Measurements from ENCODE around the gene WDR20.
"Not testable (repeated sequence)": the region's sequence is repeated elsewhere in the genome, so short reads cannot be mapped to it uniquely, and the experiment has no call there.

Gene WDR20

GRCh38 chr14:102164241-102164641, 24.5 kb downstream of the WDR20 start:
- Histone ChIP-seq H3K4me1 (ENCODE audit: low read depth, poor library complexity, severe bottlenecking) (no peaks in the 10 kb centered on the region), H4K20me1 (ENCODE audit: insufficient read depth) (no peaks in the 10 kb centered on the region), H3K9ac (no peak overlapping the region), H3K4me2 (no peak overlapping the region), H3K4me3 (IDR thresholded peaks at IDR 0.05; ENCODE audit: insufficient read depth, low read depth, low read length) (no peak overlapping the region), H3K36me3 (ENCODE audit: insufficient read depth) (no peaks in the 10 kb centered on the region), H2AFZ (ENCODE audit: low read depth) (no peak overlapping the region), H3K27ac (no peak overlapping the region), H3K27me3 (ENCODE audit: insufficient read depth, low read depth) (no peaks in the 10 kb centered on the region), H3K79me2 (ENCODE audit: insufficient read depth, low read depth) (peaks cover 41% of the 10 kb centered on the region; the same call in 1 of the 2 replicates)
- TF ChIP-seq, protein P1, sequence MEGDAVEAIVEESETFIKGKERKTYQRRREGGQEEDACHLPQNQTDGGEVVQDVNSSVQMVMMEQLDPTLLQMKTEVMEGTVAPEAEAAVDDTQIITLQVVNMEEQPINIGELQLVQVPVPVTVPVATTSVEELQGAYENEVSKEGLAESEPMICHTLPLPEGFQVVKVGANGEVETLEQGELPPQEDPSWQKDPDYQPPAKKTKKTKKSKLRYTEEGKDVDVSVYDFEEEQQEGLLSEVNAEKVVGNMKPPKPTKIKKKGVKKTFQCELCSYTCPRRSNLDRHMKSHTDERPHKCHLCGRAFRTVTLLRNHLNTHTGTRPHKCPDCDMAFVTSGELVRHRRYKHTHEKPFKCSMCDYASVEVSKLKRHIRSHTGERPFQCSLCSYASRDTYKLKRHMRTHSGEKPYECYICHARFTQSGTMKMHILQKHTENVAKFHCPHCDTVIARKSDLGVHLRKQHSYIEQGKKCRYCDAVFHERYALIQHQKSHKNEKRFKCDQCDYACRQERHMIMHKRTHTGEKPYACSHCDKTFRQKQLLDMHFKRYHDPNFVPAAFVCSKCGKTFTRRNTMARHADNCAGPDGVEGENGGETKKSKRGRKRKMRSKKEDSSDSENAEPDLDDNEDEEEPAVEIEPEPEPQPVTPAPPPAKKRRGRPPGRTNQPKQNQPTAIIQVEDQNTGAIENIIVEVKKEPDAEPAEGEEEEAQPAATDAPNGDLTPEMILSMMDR (conservative IDR thresholded peaks at IDR 0.05; ENCODE audit: low read depth, low read length) = no peak

GRCh38 chr14:102164965-102165364, 25.3 kb downstream of the WDR20 start:
- Histone ChIP-seq H3K79me2 (ENCODE audit: insufficient read depth, low read depth) (peaks cover 45% of the 10 kb centered on the region; the same call in 1 of the 2 replicates), H3K4me1 (ENCODE audit: low read depth, poor library complexity, severe bottlenecking) (no peaks in the 10 kb centered on the region), H3K4me2 (no peak overlapping the region), H3K36me3 (ENCODE audit: insufficient read depth) (no peaks in the 10 kb centered on the region), H2AFZ (ENCODE audit: low read depth) (no peak overlapping the region), H3K27me3 (ENCODE audit: insufficient read depth, low read depth) (no peaks in the 10 kb centered on the region), H4K20me1 (ENCODE audit: insufficient read depth) (no peaks in the 10 kb centered on the region), H3K4me3 (IDR thresholded peaks at IDR 0.05; ENCODE audit: insufficient read depth, low read depth, low read length) (no peak overlapping the region), H3K9ac (no peak overlapping the region), H3K27ac (no peak overlapping the region)
- TF ChIP-seq, protein P1 (conservative IDR thresholded peaks at IDR 0.05; ENCODE audit: low read depth, low read length) = no peak

DNA sequence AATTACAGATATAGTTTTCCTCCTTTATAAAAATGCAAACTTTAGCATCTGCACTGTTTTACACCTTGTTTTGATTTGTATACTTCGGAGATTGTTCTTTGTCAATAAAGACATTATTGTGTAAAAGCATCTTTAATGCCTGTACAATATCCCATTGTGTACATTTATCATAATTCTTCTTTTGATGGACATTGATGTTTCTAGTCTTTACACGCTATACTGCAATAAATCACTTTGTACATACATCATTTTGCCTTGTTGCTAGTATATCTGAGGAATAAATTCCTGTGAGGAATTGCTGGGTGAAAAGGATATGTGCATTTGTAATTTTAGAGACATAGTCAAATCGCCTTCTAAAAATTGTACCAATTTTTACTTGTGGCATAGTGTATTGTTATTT, 30.4 kb downstream of the WDR20 start:
- Histone ChIP-seq H3K4me1 (ENCODE audit: low read depth, poor library complexity, severe bottlenecking) (no peaks in the 10 kb centered on the region), H3K27ac (no peak overlapping the region), H3K9ac (no peak overlapping the region), H2AFZ (ENCODE audit: low read depth) (no peak overlapping the region), H4K20me1 (ENCODE audit: insufficient read depth) (no peaks in the 10 kb centered on the region), H3K4me2 (no peak overlapping the region), H3K79me2 (ENCODE audit: insufficient read depth, low read depth) (peaks cover 36% of the 10 kb centered on the region), H3K4me3 (IDR thresholded peaks at IDR 0.05; ENCODE audit: insufficient read depth, low read depth, low read length) (no peak overlapping the region), H3K27me3 (ENCODE audit: insufficient read depth, low read depth) (no peaks in the 10 kb centered on the region), H3K36me3 (ENCODE audit: insufficient read depth) (no peaks in the 10 kb centered on the region)
- TF ChIP-seq, protein P1 (conservative IDR thresholded peaks at IDR 0.05; ENCODE audit: low read depth, low read length) = no peak

DNA sequence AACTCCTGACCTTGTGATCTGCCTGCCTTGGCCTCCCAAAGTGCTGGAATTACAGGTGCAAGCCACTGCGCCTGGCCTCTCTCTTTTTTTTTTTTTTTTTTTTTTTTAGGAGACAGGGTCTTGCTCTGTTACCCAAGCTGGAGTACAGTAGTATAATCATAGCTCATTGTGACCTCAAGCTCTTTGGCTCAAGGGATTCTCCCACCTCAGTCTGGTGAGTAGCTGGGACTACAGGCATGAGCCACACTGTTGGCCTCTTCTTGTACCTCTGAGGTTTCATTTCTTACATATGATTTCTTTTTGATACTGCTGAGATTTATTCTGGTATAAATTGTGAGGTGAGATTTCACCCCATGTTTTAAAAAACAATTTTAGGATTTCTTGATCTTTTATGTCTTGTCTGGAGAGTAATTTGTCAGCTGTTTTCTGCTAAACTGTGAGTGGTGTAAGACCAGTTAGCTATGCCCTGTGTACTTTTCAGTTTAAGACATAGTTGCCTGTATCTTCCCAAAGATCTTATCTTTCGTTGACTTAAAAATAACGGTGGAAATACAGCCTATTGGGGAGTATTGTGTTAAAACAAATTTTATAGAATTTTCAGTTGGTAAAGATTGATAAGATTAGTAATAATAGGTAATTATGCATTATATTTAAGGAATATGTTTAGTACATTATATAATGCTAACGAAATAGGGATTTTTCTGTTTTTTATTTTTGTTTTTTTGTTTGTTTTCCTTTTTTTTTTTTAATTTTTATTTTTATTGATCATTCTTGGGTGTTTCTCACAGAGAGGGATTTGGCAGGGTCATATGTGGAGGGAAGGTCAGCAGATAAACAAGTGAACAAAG, 31.7 kb downstream of the WDR20 start:
- H2AFZ ChIP-seq (ENCODE audit: low read depth) = no peak overlapping the region
- no peaks in the 10 kb centered on the region for H3K4me1 ChIP-seq (ENCODE audit: low read depth, poor library complexity, severe bottlenecking)
- H3K4me3 ChIP-seq (IDR thresholded peaks at IDR 0.05; ENCODE audit: insufficient read depth, low read depth, low read length) = no peak overlapping the region
- H3K79me2 ChIP-seq (ENCODE audit: insufficient read depth, low read depth) = peaks cover 45% of the 10 kb centered on the region
- TF ChIP-seq, protein P1 (conservative IDR thresholded peaks at IDR 0.05; ENCODE audit: low read depth, low read length) = no peak
- no peak overlapping the region for H3K27ac ChIP-seq
- H4K20me1 ChIP-seq (ENCODE audit: insufficient read depth) = no peaks in the 10 kb centered on the region
- no peak overlapping the region for H3K9ac ChIP-seq
- no peak overlapping the region for H3K4me2 ChIP-seq
- no peaks in the 10 kb centered on the region for H3K36me3 ChIP-seq (ENCODE audit: insufficient read depth)
- no peaks in the 10 kb centered on the region for H3K27me3 ChIP-seq (ENCODE audit: insufficient read depth, low read depth)

DNA sequence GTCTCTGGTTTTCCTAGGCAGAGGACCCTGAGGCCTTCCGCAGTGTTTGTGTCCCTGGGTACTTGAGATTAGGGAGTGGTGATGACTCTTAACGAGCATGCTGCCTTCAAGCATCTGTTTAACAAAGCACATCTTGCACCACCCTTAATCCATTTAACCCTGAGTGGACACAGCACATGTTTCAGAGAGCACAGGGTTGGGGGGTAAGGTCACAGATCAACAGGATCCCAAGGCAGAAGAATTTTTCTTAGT, 32.2 kb downstream of the WDR20 start:
- H3K27ac ChIP-seq; H3K4me1 ChIP-seq (ENCODE audit: low read depth, poor library complexity, severe bottlenecking); H3K36me3 ChIP-seq (ENCODE audit: insufficient read depth); H4K20me1 ChIP-seq (ENCODE audit: insufficient read depth); H3K27me3 ChIP-seq (ENCODE audit: insufficient read depth, low read depth); H2AFZ ChIP-seq (ENCODE audit: low read depth); H3K9ac ChIP-seq; H3K4me2 ChIP-seq; H3K4me3 ChIP-seq (IDR thresholded peaks at IDR 0.05; ENCODE audit: insufficient read depth, low read depth, low read length): not testable (repeated sequence)
- H3K79me2 ChIP-seq (ENCODE audit: insufficient read depth, low read depth) = peaks cover 48% of the 10 kb centered on the region

- not testable (repeated sequence) for H3K9ac ChIP-seq; H3K36me3 ChIP-seq (ENCODE audit: insufficient read depth); H3K27ac ChIP-seq; H2AFZ ChIP-seq (ENCODE audit: low read depth); H3K4me1 ChIP-seq (ENCODE audit: low read depth, poor library complexity, severe bottlenecking); H3K27me3 ChIP-seq (ENCODE audit: insufficient read depth, low read depth); H3K4me3 ChIP-seq (IDR thresholded peaks at IDR 0.05; ENCODE audit: insufficient read depth, low read depth, low read length); H3K4me2 ChIP-seq; H4K20me1 ChIP-seq (ENCODE audit: insufficient read depth)
- peaks cover 43% of the 10 kb centered on the region for H3K79me2 ChIP-seq (ENCODE audit: insufficient read depth, low read depth)
These were observed 33.0 kb downstream of the WDR20 start for GRCh38 chr14:102172721-102173120.

Data from KMS-11 (cell line).